Loucy (cell line): ENCODE results near the gene SASH1.

Experiments
- CTCF ChIP-seq: fragments of 200-600 bp; sonication (generic); conservative IDR thresholded peaks from 2 replicates; pipeline ENCODE4 v1.5.1; 2014; ENCODE audit warnings: mild to moderate bottlenecking, antibody characterized with exemption, low read length
- EZH2phosphoT487 ChIP-seq: fragments of 200-600 bp; IDR thresholded peaks from 2 replicates; pipeline ENCODE4 v1.6.1; 2018; ENCODE audit warnings: antibody characterized with exemption, mild to moderate bottlenecking, moderate library complexity, borderline replicate concordance

DNA sequence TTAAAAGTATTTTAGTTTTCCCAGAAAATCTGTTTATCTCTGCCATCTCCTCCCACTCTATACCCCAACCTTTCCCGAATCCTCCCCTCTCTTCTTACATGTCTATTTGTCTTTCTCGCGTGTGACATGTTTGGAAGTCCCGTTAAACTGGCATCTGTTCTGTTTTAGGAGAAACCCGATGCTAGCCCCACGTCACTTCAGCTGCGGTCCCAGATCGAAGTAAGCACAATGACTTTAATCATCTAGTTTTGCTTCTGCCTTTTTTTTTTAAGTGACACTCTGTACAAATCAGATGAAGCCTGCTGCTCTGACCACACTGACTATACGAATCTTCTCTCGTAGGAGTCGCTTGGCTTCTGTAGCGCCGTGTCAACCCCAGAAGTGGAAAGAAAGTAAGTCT lies 97.4 kb downstream of the SASH1 start:
- no peak for TF ChIP-seq CTCF
- TF ChIP-seq EZH2phosphoT487, result no peak
